Smooth muscle cell (in vitro differentiated cells): ENCODE data around the gene FEM1A. TPM values are rescaled to one million over a fixed set of nuclear protein-coding genes. Genes with fewer than 3 reads are reported as not detected.
"Not testable (repeated sequence)": the region's sequence is repeated elsewhere in the genome, so short reads cannot be mapped to it uniquely, and the experiment has no call there.

Experiments
- DNase-seq: peaks from one replicate; lab custom pipeline; 2025; ENCODE audit not compliant: unreplicated experiment; lab: John Stamatoyannopoulos, UW
- H2AFZ ChIP-seq: fragments of 200-600 bp; sonication (generic); 2 replicates; pipeline ENCODE4 v1.6.0; 2016; ENCODE audit warnings: antibody characterized with exemption, low read depth, mild to moderate bottlenecking
- H3F3A ChIP-seq: fragments of 200-600 bp; sonication (generic); 2 replicates; pipeline ENCODE4 v1.6.0; 2017; ENCODE audit warnings: antibody characterized with exemption, low read depth
- H3K27ac ChIP-seq: fragments of 200-600 bp; sonication (generic); 2 replicates; pipeline ENCODE4 v1.5.1; 2016; ENCODE audit warnings: low read depth, mild to moderate bottlenecking
- H3K27me3 ChIP-seq: fragments of 200-600 bp; sonication (generic); 2 replicates; pipeline ENCODE4 v1.6.1; 2016; ENCODE audit warnings: low read depth, mild to moderate bottlenecking
- H3K36me3 ChIP-seq: fragments of 200-600 bp; sonication (generic); 2 replicates; pipeline ENCODE4 v1.5.1; 2016; ENCODE audit warnings: low read depth
- H3K4me1 ChIP-seq: fragments of 200-600 bp; sonication (generic); 2 replicates; pipeline ENCODE4 v1.5.1; 2016; ENCODE audit warnings: low read depth
- H3K4me2 ChIP-seq: fragments of 200-600 bp; sonication (generic); 2 replicates; pipeline ENCODE4 v1.6.0; 2016; ENCODE audit warnings: mild to moderate bottlenecking
- H3K4me3 ChIP-seq: fragments of 200-600 bp; sonication (generic); 2 replicates; pipeline ENCODE4 v1.5.1; 2016; ENCODE audit warnings: mild to moderate bottlenecking
- H3K79me2 ChIP-seq: fragments of 200-600 bp; sonication (generic); 2 replicates; pipeline ENCODE4 v1.6.0; 2016; ENCODE audit warnings: low read depth, mild to moderate bottlenecking
- H3K9ac ChIP-seq: fragments of 200-600 bp; sonication (generic); 2 replicates; pipeline ENCODE4 v1.6.0; 2016; ENCODE audit warnings: low read depth
- H3K9me3 ChIP-seq: fragments of 200-600 bp; sonication (generic); replicated peaks from 2 replicates; pipeline ENCODE4 v1.5.1; 2016; ENCODE audit warnings: low read depth
- H4K20me1 ChIP-seq: fragments of 200-600 bp; sonication (generic); 2 replicates; pipeline ENCODE4 v1.6.0; 2016; ENCODE audit warnings: low read depth
- CTCF ChIP-seq: fragments of 200-600 bp; sonication (generic); IDR thresholded peaks from 2 replicates; pipeline ENCODE4 v1.5.1; 2017; ENCODE audit warnings: borderline replicate concordance, mild to moderate bottlenecking, antibody characterized with exemption; ENCODE audit not compliant: insufficient read depth, poor library complexity, severe bottlenecking
- WGBS: methylation state at CpG from one replicate; pipeline ENCODE4 v1.1.7; 2016; ENCODE audit warnings: low lambda C conversion rate; 5-methylcytosine and 5-hydroxymethylcytosine counted together
- polyA plus RNA-seq: library from polyadenylated mRNA; unstranded; fragments of >200 nt; fragmentation: Nextera tagmentation; extraction: Ambion mirVana; gene quantifications from 2 replicates; pipeline ENCODE4 v1.2.1, GENCODE V29; 2016
- total RNA-seq: library from RNA; depleted of rRNA; stranded (reverse); fragments of >200 nt; gene quantifications from 2 replicates; pipeline ENCODE4 v1.2.3, GENCODE V29; 2014

Gene FEM1A
- total and polyA plus RNA-seq, 2 experiments from 2014 or later, result 1.6 to 7.1 TPM

DNA sequence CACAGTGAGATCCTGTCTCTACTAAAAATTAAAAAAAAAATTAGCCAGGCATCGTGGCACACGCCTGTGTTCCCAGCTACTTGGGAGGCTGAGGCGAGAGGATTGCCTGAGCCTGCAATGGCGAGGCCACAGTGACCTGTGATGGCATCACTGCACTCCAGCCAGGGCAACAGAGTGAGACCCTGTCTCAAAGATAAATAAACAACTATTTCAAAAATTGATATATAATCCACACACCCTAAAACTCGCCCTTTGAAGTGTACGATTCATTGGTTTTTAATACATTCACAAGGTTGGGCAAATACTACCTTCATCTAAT lies 52.1 kb downstream of the FEM1A start:
- Histone ChIP-seq H3K27me3 (no peaks in the 10 kb centered on the region), H2AFZ (no peak overlapping the region), H3K4me1 (no peaks in the 10 kb centered on the region), H3K27ac (no peak overlapping the region), H3K4me3 (no peak overlapping the region), H3K9ac (no peak overlapping the region), H3K9me3 (no peaks in the 10 kb centered on the region), H3F3A (no peaks in the 10 kb centered on the region), H3K79me2 (no peaks in the 10 kb centered on the region), H3K36me3 (peaks cover 10% of the 10 kb centered on the region), H4K20me1 (peaks cover 37% of the 10 kb centered on the region), H3K4me2 (no peak overlapping the region)
- 98% methylated on average over 6 of the region's 6 CpGs for WGBS
- no peak for TF ChIP-seq CTCF
- no peak for DNase-seq

DNA sequence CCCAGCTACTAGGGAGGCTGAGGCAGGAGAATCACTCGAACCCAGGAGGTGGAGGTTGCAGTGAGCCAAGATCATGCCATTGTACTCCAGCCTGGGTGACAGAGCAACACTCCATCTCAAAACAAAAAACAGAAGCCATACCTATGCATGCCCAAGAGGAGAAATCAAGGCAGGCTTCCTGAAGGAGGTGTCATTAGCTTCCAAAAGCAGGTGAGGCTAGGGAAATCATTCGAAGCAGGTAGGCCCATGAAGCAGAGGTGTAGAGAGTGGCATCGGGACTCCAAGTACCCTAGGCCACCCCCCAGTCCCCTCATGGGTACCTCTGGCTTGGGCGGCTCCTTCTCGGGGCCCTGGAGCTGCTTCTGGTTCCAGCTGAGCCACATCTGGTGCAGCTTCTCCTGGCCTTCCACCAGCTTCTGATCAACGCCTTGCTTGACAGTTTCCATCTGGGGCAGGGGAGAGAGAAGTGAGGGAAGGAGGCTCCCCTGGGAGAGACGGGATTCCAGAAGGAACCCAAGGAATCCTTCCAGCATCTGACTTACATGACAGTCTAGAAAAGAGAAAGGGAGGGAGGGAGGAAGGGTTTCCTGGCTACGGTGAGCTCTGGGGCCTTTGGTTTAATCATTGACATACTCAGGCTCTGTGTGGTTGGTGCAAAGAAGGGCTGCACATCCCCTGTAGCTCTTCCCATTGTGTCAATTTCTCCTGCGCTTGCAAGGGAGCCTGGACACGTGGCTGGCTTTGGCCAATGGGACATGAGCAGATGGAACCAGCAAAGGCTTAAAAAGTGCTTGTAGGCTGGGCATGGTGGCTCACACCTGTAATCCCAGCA lies 53.0 kb downstream of the FEM1A start:
- no peaks in the 10 kb centered on the region for H3K79me2 ChIP-seq
- 85% methylated on average over 10 of the region's 10 CpGs for WGBS
- no peaks in the 10 kb centered on the region for H3K4me1 ChIP-seq
- H3K4me2 ChIP-seq, result no peak overlapping the region
- no peak for TF ChIP-seq CTCF
- no peak overlapping the region for H3K4me3 ChIP-seq
- no peak overlapping the region for H3K9ac ChIP-seq
- peaks cover 40% of the 10 kb centered on the region for H4K20me1 ChIP-seq
- H3F3A ChIP-seq, result no peaks in the 10 kb centered on the region
- no peaks in the 10 kb centered on the region for H3K27me3 ChIP-seq
- no peak overlapping the region for H3K27ac ChIP-seq
- no peak overlapping the region for H2AFZ ChIP-seq
- H3K36me3 ChIP-seq, result peaks cover 10% of the 10 kb centered on the region
- DNase-seq, result no peak
- no peaks in the 10 kb centered on the region for H3K9me3 ChIP-seq

DNA sequence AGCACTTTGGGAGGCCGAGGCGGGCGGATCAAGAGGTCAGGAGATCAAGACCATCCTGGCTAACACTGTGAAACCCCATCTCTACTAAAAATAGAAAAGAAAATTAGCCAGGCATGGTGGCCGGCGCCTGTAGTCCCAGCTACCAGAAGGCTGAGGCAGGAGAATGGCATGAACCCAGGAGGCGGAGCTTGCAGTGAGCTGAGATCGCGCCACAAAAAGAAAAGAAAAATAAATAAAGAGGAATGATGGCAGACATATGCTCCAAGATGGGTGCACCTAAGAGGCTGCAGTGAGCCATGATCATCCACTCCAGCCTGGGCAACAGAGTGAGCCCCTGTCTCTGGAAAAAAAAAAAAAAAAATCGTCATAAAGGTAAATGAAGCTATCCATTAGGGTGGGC lies 54.4 kb downstream of the FEM1A start:
- WGBS, result 71% methylated on average over 9 of the region's 9 CpGs

DNA sequence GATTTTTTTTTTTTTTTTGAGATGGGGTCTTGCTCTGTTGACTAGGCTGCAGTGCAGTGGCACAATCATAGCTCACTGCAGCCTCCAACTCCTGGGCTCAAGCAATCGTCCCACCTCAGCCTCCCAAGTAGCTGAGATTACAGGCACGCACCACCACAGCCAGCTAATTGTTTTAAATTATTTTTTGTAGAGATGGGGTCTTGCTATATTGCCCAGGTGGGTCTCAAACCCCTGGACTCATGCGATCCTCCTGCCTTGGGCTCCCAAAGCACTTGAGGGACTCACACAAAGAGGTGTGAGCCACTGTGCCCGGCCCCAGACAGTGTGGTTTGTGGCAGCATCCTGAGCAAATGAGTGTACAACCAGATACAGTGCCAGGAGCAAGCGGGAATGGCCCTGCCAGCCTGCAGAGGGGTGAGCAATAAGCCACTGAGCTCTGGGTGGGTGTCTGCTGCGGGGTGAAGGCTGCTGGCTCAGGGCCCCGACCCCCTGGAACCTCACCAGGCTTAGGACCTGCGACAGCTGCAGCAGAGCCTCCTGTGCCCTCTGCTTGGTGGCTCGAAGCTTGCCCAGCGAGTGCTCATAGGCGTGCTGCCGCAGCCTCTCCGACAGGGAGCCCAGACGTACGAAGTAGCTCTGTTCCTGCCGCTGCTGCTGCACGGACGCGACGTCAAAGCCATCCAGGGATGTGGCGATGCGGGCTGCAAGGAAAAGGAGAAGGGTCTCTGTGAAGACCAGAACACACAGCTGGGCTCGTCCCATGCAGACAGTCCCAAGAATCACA lies 55.8 kb downstream of the FEM1A start:
- WGBS, result 97% methylated on average over 22 of the region's 23 CpGs
- H3K36me3 ChIP-seq, result peaks cover 10% of the 10 kb centered on the region
- TF ChIP-seq CTCF, result no peak
- no peak overlapping the region for H3K4me3 ChIP-seq
- H3F3A ChIP-seq, result no peaks in the 10 kb centered on the region
- no peaks in the 10 kb centered on the region for H3K9me3 ChIP-seq
- no peak overlapping the region for H3K4me2 ChIP-seq
- H2AFZ ChIP-seq, result no peak overlapping the region
- DNase-seq, result no peak
- no peaks in the 10 kb centered on the region for H3K4me1 ChIP-seq
- H3K9ac ChIP-seq, result no peak overlapping the region
- no peaks in the 10 kb centered on the region for H3K27me3 ChIP-seq
- peaks cover 37% of the 10 kb centered on the region for H4K20me1 ChIP-seq
- H3K27ac ChIP-seq, result no peak overlapping the region
- no peaks in the 10 kb centered on the region for H3K79me2 ChIP-seq

More for the DNA sequence above, 54.4 kb downstream of the FEM1A start:
- not testable (repeated sequence) for H3K79me2 ChIP-seq, H2AFZ ChIP-seq, H3K4me1 ChIP-seq, H3K9me3 ChIP-seq, H3K9ac ChIP-seq, H3K27me3 ChIP-seq, H3K36me3 ChIP-seq, DNase-seq, H3F3A ChIP-seq, H3K4me2 ChIP-seq, H3K4me3 ChIP-seq
- H3K27ac ChIP-seq, result peak overlapping the region; percentile 12
- H4K20me1 ChIP-seq, result peaks cover 40% of the 10 kb centered on the region
